ENCODE results near the gene SLC25A4.
"Not testable (repeated sequence)": the region's sequence is repeated elsewhere in the genome, so short reads cannot be mapped to it uniquely, and the experiment has no call there.

The SLC25A4 gene

GRCh38 chr4:185109736-185110135 lies 33.3 kb upstream of the SLC25A4 start:
- TF ChIP-seq, protein P1, sequence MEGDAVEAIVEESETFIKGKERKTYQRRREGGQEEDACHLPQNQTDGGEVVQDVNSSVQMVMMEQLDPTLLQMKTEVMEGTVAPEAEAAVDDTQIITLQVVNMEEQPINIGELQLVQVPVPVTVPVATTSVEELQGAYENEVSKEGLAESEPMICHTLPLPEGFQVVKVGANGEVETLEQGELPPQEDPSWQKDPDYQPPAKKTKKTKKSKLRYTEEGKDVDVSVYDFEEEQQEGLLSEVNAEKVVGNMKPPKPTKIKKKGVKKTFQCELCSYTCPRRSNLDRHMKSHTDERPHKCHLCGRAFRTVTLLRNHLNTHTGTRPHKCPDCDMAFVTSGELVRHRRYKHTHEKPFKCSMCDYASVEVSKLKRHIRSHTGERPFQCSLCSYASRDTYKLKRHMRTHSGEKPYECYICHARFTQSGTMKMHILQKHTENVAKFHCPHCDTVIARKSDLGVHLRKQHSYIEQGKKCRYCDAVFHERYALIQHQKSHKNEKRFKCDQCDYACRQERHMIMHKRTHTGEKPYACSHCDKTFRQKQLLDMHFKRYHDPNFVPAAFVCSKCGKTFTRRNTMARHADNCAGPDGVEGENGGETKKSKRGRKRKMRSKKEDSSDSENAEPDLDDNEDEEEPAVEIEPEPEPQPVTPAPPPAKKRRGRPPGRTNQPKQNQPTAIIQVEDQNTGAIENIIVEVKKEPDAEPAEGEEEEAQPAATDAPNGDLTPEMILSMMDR (IDR thresholded peaks at IDR 0.05; ENCODE audit: low read depth, low read length) = no peak
- DNase-seq (ENCODE audit: low read depth in 2 of 2) = no peak
- no peak overlapping the region for H3K4me3 ChIP-seq (replicated peaks in 1 of 2; ENCODE audit: low read depth in 2 of 2, low read length in 2 of 2)

DNA sequence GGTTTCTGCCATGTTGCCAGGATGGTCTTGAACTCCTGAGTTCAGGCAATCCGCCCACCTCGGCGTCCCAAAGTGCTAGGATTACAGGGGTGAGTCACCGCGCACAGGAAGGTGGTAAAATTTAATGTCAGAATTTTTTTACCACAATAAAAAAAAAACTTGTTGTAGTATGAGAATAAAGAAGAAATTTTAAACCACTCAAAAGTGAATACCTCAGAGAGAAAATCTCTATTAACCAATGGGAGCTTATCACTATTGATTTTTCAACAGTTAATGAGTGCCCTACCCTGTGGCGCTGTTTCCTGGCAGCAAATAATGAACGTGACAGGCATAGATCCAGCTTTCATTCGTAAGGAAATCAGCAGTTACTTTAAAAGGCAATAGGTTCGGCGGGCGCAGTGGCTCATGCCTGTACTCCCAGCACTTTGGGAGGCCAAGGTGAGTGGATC lies 32.7 kb upstream of the SLC25A4 start:
- TF ChIP-seq, protein P1 (IDR thresholded peaks at IDR 0.05; ENCODE audit: low read depth, low read length) = no peak
- no peak for DNase-seq (ENCODE audit: low read depth in 2 of 2)

GRCh38 chr4:185112104-185112503 lies 31.0 kb upstream of the SLC25A4 start:
- H3K4me3 ChIP-seq (replicated peaks in 1 of 2; ENCODE audit: low read depth in 2 of 2, low read length in 2 of 2) = no peak overlapping the region
- DNase-seq (ENCODE audit: low read depth in 2 of 2) = peak; percentile 96 to 97
- TF ChIP-seq, protein P1 (IDR thresholded peaks at IDR 0.05; ENCODE audit: low read depth, low read length) = no peak

More for the DNA sequence above, 32.7 kb upstream of the SLC25A4 start:
- no peak overlapping the region for H3K4me3 ChIP-seq (replicated peaks in 1 of 2; ENCODE audit: low read depth in 2 of 2, low read length in 2 of 2)

DNA sequence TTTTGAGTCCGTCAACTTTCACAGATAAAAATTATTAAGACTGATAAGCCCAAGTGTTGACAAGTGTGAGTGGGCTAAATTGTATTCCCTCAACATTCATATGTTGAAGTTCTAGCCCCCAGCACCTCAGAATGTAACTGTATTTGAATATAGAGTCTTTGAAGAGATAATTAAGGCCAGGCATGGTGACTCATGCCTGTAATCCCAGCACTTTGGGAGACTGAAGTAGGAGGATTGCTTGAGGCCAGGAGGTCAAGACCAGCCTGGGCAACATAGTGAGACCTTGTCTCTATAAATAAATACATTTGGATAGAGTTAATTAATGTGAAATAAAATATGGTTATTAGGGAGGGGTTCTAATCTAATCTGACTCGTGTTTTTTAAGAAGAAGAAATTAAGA lies 29.7 kb upstream of the SLC25A4 start:
- TF ChIP-seq, protein P1 (IDR thresholded peaks at IDR 0.05; ENCODE audit: low read depth, low read length) = no peak
- DNase-seq (ENCODE audit: low read depth in 2 of 2) = peak in 1 of 2 donors; percentile 33
- H3K4me3 ChIP-seq (replicated peaks in 1 of 2; ENCODE audit: low read depth in 2 of 2, low read length in 2 of 2) = no peak overlapping the region

- H3K4me3 ChIP-seq (replicated peaks in 1 of 2; ENCODE audit: low read depth in 2 of 2, low read length in 2 of 2) = no peak overlapping the region
- DNase-seq (ENCODE audit: low read depth in 2 of 2) = peak; percentile 94 to 99
- TF ChIP-seq, protein P1 (IDR thresholded peaks at IDR 0.05; ENCODE audit: low read depth, low read length) = no peak
Measured at GRCh38 chr4:185115827-185116232, 27.2 kb upstream of the SLC25A4 start.

DNA sequence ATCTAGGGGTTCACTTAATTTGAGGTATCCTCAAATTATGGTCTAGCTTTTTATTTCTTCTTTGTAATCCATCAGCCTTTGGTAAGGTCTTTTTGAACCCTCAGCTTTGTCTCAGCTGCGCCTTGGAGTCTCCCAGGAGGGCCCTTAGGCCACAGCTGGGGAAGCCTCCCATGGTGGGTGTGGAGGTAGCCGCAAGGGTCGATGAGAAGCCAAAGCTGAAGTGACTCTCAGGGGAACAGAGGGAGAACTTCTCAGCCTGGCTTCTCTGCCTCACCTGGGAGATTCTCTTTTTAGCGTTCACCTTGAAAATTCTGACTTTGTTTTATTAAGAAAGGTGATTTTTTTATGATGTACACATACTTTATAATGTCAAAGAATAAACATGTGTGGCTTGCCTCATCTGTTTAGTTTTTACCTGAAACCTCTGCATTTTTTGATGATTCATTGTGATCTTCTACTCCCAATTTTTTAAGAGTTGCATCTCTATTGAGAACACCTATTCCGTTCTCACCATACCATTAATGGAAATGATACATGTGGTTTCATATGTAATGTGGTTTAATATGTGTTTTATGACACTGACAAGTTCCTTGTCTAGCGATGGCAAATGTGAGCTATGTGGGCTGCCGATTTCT lies 25.6 kb upstream of the SLC25A4 start:
- TF ChIP-seq, protein P1 (IDR thresholded peaks at IDR 0.05; ENCODE audit: low read depth, low read length) = no peak
- no peak overlapping the region for H3K4me3 ChIP-seq (replicated peaks in 1 of 2; ENCODE audit: low read depth in 2 of 2, low read length in 2 of 2)
- DNase-seq (ENCODE audit: low read depth in 2 of 2) = no peak

- TF ChIP-seq, protein P1 (IDR thresholded peaks at IDR 0.05; ENCODE audit: low read depth, low read length) = no peak
- no peak for DNase-seq (ENCODE audit: low read depth in 2 of 2)
- no peak overlapping the region for H3K4me3 ChIP-seq (replicated peaks in 1 of 2; ENCODE audit: low read depth in 2 of 2, low read length in 2 of 2)
Measured at GRCh38 chr4:185118876-185119275, 24.2 kb upstream of the SLC25A4 start.

- not testable (repeated sequence) for H3K4me3 ChIP-seq (replicated peaks in 1 of 2; ENCODE audit: low read depth in 2 of 2, low read length in 2 of 2); DNase-seq (ENCODE audit: low read depth in 2 of 2)
Measured at GRCh38 chr4:185119467-185119866, 23.6 kb upstream of the SLC25A4 start.

Data from cardiac fibroblast (primary cell).